Esophagus (tissue), 2 donors: ENCODE data around the gene KLF3. TPM values are rescaled to one million over a fixed set of nuclear protein-coding genes. Genes with fewer than 3 reads are reported as not detected.

Experiments used
- H3K27ac ChIP-seq, 2 donors: one replicate each; pipeline ENCODE4 v1.5.1; 2013; ENCODE audit warnings: low read depth in 2 of 2, mild to moderate bottlenecking in 2 of 2, inconsistent platforms in 1 of 2, low read length in 1 of 2, moderate library complexity in 1 of 2
- H3K27me3 ChIP-seq, 2 donors: one replicate each; pipeline ENCODE4 v1.6.1; 2013; ENCODE audit warnings: low read length in 2 of 2, control low read depth in 1 of 2, mild to moderate bottlenecking in 1 of 2; ENCODE audit not compliant: insufficient read depth in 2 of 2, control insufficient read depth in 1 of 2
- H3K36me3 ChIP-seq, 2 donors: one replicate each; pipeline ENCODE4 v1.6.1; 2013; ENCODE audit warnings: low read length in 1 of 2; ENCODE audit not compliant: control insufficient read depth in 2 of 2, insufficient read depth in 2 of 2
- H3K4me1 ChIP-seq, 2 donors: one replicate each; pipeline ENCODE4 v1.6.1; 2013; ENCODE audit warnings: low read length in 1 of 2; ENCODE audit not compliant: control insufficient read depth in 2 of 2, insufficient read depth in 2 of 2
- H3K4me3 ChIP-seq, 2 donors: one replicate each; pipeline ENCODE4 v1.5.1; 2013; ENCODE audit warnings: low read length in 2 of 2, mild to moderate bottlenecking in 2 of 2, low read depth in 1 of 2, moderate library complexity in 1 of 2
- H3K9me3 ChIP-seq, 2 donors: one replicate each; pipeline ENCODE4 v1.6.1; 2013; ENCODE audit warnings: mild to moderate bottlenecking in 2 of 2, low read depth in 1 of 2, low read length in 1 of 2, moderate library complexity in 1 of 2; ENCODE audit not compliant: control insufficient read depth in 2 of 2, insufficient read depth in 1 of 2
- WGBS, 2 donors: extraction: QIAGEN DNeasy Blood & Tissue Kit; methylation state at CpG; one replicate each; pipeline ENCODE4 v1.1.7; 2013; 5-methylcytosine and 5-hydroxymethylcytosine counted together
- polyA plus RNA-seq, 2 donors: library from polyadenylated mRNA; stranded (reverse); fragments of 200-250 nt; gene quantifications; one replicate each; pipeline ENCODE4 v1.2.3, GENCODE V29; 2013
- donor health status: healthy with polysubstance abuse.
- donor health status: Bipolar disorder and iron deficiency.

Gene KLF3
- polyA plus RNA-seq, 2 donors, result 20.6 to 36.2 TPM

GRCh38 chr4:38664706-38665401, 855 bp downstream of the KLF3 start:
- H3K4me3 ChIP-seq, result peak overlapping the region; percentile 77 to 79
- peaks cover 0 to 2% of the 10 kb centered on the region in 2 donors for H3K4me1 ChIP-seq
- no peaks in the 10 kb centered on the region for H3K27me3 ChIP-seq
- no peaks in the 10 kb centered on the region for H3K9me3 ChIP-seq
- H3K27ac ChIP-seq, result peak overlapping the region; percentile 94 to 100
- WGBS, 2 donors, result 1% methylated on average over 25 to 53 of the region's 53 CpGs
- no peaks in the 10 kb centered on the region for H3K36me3 ChIP-seq

GRCh38 chr4:38665551-38666411, 1.8 kb downstream of the KLF3 start:
- WGBS, 2 donors, result 9 to 10% methylated on average over 5 of the region's 5 CpGs
- Histone ChIP-seq H3K4me1 (peaks cover 0 to 2% of the 10 kb centered on the region in 2 donors), H3K9me3 (no peaks in the 10 kb centered on the region)

GRCh38 chr4:38666766-38667084, 2.7 kb downstream of the KLF3 start:
- H3K27me3 ChIP-seq, result no peaks in the 10 kb centered on the region
- 4 to 13% methylated on average over 1 of the region's 1 CpG for WGBS, 2 donors
- H3K27ac ChIP-seq, result peak overlapping the region; percentile 91 to 97
- no peaks in the 10 kb centered on the region for H3K36me3 ChIP-seq
- H3K9me3 ChIP-seq, result no peaks in the 10 kb centered on the region
- H3K4me1 ChIP-seq, result peaks cover 4 to 9% of the 10 kb centered on the region in 2 donors
- H3K4me3 ChIP-seq, result peak overlapping the region; percentile 37 to 77

More at GRCh38 chr4:38665551-38666411, 1.8 kb downstream of the KLF3 start:
- Histone ChIP-seq H3K27me3 (no peaks in the 10 kb centered on the region), H3K36me3 (no peaks in the 10 kb centered on the region), H3K27ac (peak overlapping the region in 1 of 2 donors; percentile 82), H3K4me3 (peak overlapping the region in 1 of 2 donors; percentile 77)

DNA sequence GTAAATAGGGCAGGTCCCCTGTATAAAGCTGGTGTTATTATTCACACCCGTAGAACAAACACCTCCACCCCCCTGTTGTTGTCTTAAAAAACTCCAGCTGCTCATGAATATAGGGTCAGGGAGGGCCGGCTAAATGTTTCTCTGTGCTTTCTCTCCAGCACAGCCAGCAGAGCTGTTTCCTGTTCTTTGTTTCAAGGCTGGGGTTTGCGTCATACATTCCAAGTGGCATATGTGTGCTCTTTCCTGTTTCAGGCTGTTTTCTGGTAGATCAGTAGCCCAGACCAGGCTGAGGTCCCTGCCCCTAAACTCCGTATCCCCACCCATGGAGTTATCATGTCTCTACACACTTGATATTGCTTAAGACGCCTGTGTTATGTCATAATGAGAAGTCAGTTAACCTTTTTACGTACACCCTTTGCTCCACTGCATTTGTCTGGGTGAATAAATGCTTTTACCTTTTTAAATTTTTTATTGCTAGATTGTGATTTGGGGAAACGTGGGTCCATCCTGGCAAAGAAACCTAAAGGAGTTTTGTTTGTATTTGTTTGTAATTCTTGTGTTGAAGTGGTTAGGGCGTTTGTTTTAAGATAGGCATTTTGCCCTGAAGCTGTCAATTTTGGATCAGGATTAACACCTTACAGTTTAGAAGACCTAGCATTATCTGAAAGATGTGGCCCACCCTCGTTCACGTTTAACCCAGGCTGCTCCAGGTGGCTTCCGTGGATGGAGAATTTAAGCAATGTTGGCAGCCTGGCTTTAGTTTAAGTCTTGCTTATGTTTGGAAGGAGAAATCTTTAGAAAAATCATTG, 3.3 kb downstream of the KLF3 start:
- Histone ChIP-seq H3K4me1 (peaks cover 6 to 9% of the 10 kb centered on the region in 2 donors), H3K36me3 (no peaks in the 10 kb centered on the region), H3K9me3 (no peaks in the 10 kb centered on the region), H3K4me3 (peak overlapping the region; percentile 37 to 77), H3K27me3 (no peaks in the 10 kb centered on the region), H3K27ac (peak overlapping the region; percentile 91 to 97)
- 6% methylated on average over 11 of the region's 11 CpGs for WGBS, 2 donors

- Histone ChIP-seq H3K9me3 (no peaks in the 10 kb centered on the region), H3K27ac (no peak overlapping the region), H3K4me3 (peak overlapping the region in 1 of 2 donors; percentile 20), H3K4me1 (peaks cover 13 to 15% of the 10 kb centered on the region in 2 donors), H3K27me3 (no peaks in the 10 kb centered on the region), H3K36me3 (no peaks in the 10 kb centered on the region)
- 28 to 30% methylated on average over 2 of the region's 2 CpGs for WGBS, 2 donors
Observed at GRCh38 chr4:38668203-38668971, 4.4 kb downstream of the KLF3 start.

GRCh38 chr4:38669208-38669607, 5.2 kb downstream of the KLF3 start:
- H3K27ac ChIP-seq, result peak overlapping the region; percentile 71 to 82
- H3K36me3 ChIP-seq, result no peaks in the 10 kb centered on the region
- 44 to 55% methylated on average over 3 of the region's 3 CpGs for WGBS, 2 donors
- no peaks in the 10 kb centered on the region for H3K27me3 ChIP-seq
- peaks cover 13 to 15% of the 10 kb centered on the region in 2 donors for H3K4me1 ChIP-seq
- no peak overlapping the region for H3K4me3 ChIP-seq
- no peaks in the 10 kb centered on the region for H3K9me3 ChIP-seq

DNA sequence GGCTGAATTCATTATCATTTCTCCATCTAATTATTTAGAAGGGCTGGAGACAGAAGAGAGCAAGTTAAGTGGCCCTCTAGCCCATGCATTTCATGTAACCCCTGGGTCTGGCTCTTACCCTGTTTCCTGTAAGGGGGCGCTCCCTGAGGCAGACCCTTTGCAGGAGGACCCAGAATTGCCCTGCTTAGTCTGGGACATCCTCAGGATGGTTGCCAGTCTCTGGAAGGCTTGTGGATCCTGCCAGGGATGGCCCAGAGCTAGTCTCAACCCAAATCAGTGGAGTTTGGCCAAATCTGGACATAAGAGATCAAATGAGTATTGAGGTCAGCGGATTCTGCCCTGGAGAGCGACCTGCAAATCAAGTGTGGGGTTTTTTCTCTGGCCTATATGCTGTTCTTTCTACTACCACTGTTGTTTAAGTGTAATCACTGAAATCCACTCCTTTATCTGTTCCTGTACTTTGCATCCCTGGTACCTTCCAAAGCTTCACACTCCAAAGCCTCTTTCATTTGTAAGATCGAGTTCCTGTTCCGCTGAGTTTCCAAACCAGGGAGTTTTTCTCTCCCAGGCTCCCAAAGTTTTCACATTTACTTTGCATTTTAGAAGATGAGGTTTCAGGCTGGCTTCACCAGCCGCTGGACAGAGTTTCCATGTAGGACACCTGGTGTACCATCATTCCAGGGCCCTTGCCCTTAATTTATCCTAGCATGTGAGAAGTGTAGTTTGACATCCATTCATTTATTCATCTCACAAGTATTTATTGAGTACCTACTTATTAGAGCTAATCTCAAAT, 6.3 kb downstream of the KLF3 start:
- Histone ChIP-seq H3K4me3 (peak overlapping the region in 1 of 2 donors; percentile 33), H3K9me3 (no peaks in the 10 kb centered on the region), H3K4me1 (peaks cover 13 to 15% of the 10 kb centered on the region in 2 donors), H3K36me3 (no peaks in the 10 kb centered on the region), H3K27me3 (no peaks in the 10 kb centered on the region), H3K27ac (peak overlapping the region; percentile 98 to 99)
- 54 to 57% methylated on average over 6 of the region's 6 CpGs for WGBS, 2 donors

- Histone ChIP-seq H3K27me3 (no peaks in the 10 kb centered on the region), H3K9me3 (no peaks in the 10 kb centered on the region), H3K4me1 (peaks cover 13 to 15% of the 10 kb centered on the region in 2 donors), H3K36me3 (no peaks in the 10 kb centered on the region), H3K27ac (peak overlapping the region; percentile 98 to 99), H3K4me3 (peak overlapping the region in 1 of 2 donors; percentile 33)
- 29 to 30% methylated on average over 10 of the region's 10 CpGs for WGBS, 2 donors
Observed at GRCh38 chr4:38670939-38671591, 7.1 kb downstream of the KLF3 start.
